ENCODE data around the gene FCN2.

GRCh38 chr9:134891713-134892112 is 11.1 kb downstream of the FCN2 start:
- TF ChIP-seq POLR2A (IDR thresholded peaks at IDR 0.05; ENCODE audit: low read depth, low read length) (no peak), CTCF (conservative IDR thresholded peaks at IDR 0.05; ENCODE audit: low read depth, low read length) (no peak), FOS (IDR thresholded peaks at IDR 0.05; ENCODE audit: low read depth, low read length) (no peak), SMC3 (IDR thresholded peaks at IDR 0.05; ENCODE audit: low read depth, low read length) (no peak), CEBPB (IDR thresholded peaks at IDR 0.05; ENCODE audit: low read depth, low read length) (no peak), MXI1 (IDR thresholded peaks at IDR 0.05; ENCODE audit: borderline replicate concordance, low read depth, low read length) (no peak), USF2 (IDR thresholded peaks at IDR 0.05; ENCODE audit: low read depth, low read length) (no peak), BHLHE40 (IDR thresholded peaks at IDR 0.05; ENCODE audit: low read depth, low read length) (no peak), ELK1 (IDR thresholded peaks at IDR 0.05; ENCODE audit: borderline replicate concordance, low read depth, low read length) (no peak), MAZ (IDR thresholded peaks at IDR 0.05; ENCODE audit: borderline replicate concordance, low read depth, low read length) (no peak), RCOR1 (IDR thresholded peaks at IDR 0.05; ENCODE audit: insufficient replicate concordance, low read length) (no peak)

All from IMR-90 (cell line).